Gastrocnemius medialis (tissue), 4 donors: ENCODE data around the gene KRT16.

ENCODE experiments used
- CTCF ChIP-seq, 5 experiments: fragments of 450-650 bp in 3 of 5; fragments of 200-600 bp in 2 of 5; sonication (generic) in 2 of 5; IDR thresholded peaks in 4 of 5; conservative IDR thresholded peaks in 1 of 5; 1 replicate in 4 of 5; 2 replicates in 1 of 5; pipeline ENCODE4 v1.5.1; 2016 to 2019; ENCODE audit warnings: antibody characterized with exemption in 5 of 5, mild to moderate bottlenecking in 3 of 5, moderate library complexity in 3 of 5
- POLR2A ChIP-seq, 2 donors: fragments of 450-650 bp; IDR thresholded peaks; one replicate each; pipeline ENCODE4 v1.6.1; 2017; ENCODE audit warnings: antibody characterized with exemption in 2 of 2, mild to moderate bottlenecking in 2 of 2, moderate library complexity in 2 of 2

GRCh38 chr17:41659427-41660212 is 47.1 kb upstream of the KRT16 start:
- no peak for TF ChIP-seq POLR2A (IDR thresholded peaks at IDR 0.05)
- TF ChIP-seq CTCF (IDR thresholded peaks at IDR 0.05 in 4 of 5, conservative IDR thresholded peaks at IDR 0.05 in 1 of 5), result no peak
